ENCODE results near the gene ZSWIM4. TPM values are rescaled to one million over a fixed set of nuclear protein-coding genes. Genes with fewer than 3 reads are reported as not detected.

The ZSWIM4 gene
- polyA plus RNA-seq, 2 of the 4 experiments (the other 2 are of a cell fraction), result 1.6 to 3.4 TPM

GRCh38 chr19:13794398-13794756 is 866 bp upstream of the ZSWIM4 start:
- peak overlapping the region; percentile 75 to 94; a peak in 5 of 6 replicates for H3K27ac ChIP-seq
- ATAC-seq (no peak; a peak in 1 of 6 replicates), FAIRE-seq (no peak), DNase-seq (ENCODE audit: low read depth in 1 of 2, low spot score in 1 of 2) (peak in 1 of 2 experiments; percentile 36)
- no peaks in the 10 kb centered on the region for H3K9me3 ChIP-seq
- TF ChIP-seq POLR2AphosphoS2 (conservative IDR thresholded peaks at IDR 0.05; ENCODE audit: low read length), result no peak
- no peak for TF ChIP-seq RAD21 (conservative IDR thresholded peaks at IDR 0.05 in 1 of 2, IDR thresholded peaks at IDR 0.05 in 1 of 2)
- no peak for TF ChIP-seq HDAC2 (IDR thresholded peaks at IDR 0.05)
- no peak for TF ChIP-seq JUN (IDR thresholded peaks at IDR 0.05)
- TF ChIP-seq REST (IDR thresholded peaks at IDR 0.05), result no peak
- no peak for TF ChIP-seq ESRRA (IDR thresholded peaks at IDR 0.05; ENCODE audit: borderline replicate concordance, low read length)
- WGBS (ENCODE audit: missing lambda C conversion rate), result 5% methylated on average over 8 of the region's 8 CpGs
- peaks cover 27% of the 10 kb centered on the region for H3K4me1 ChIP-seq
- CTCF ChIA-PET, result interaction anchor here (1.7 to 5.7 kb wide), 2 partner anchors 68 to 829 kb away, joined by 3 to 40 read pairs; no protein-coding TSS in a partner anchor
- POLR2A ChIA-PET, result interaction anchor here (0.7 to 2.2 kb wide), 5 partner anchors 47 to 181 kb away, joined by 5 to 11 read pairs (median 9); a partner anchor contains a TSS
- peak overlapping the region; percentile 75 for H3K4me2 ChIP-seq
- H3K4me3 ChIP-seq, result peak overlapping the region; percentile 63

GRCh38 chr19:13795595-13796300 is 505 bp downstream of the ZSWIM4 start:
- ChIA-PET CTCF (interaction anchor here (0.9 to 5.7 kb wide), 12 partner anchors 10 to 831 kb away, joined by 3 to 40 read pairs (median 4); no protein-coding TSS in a partner anchor), POLR2A (interaction anchor here (0.6 to 2.2 kb wide), 7 partner anchors 21 to 66 kb away, joined by 3 to 11 read pairs (median 7); partner anchors contain the start of gene C19orf53)
- Histone ChIP-seq H3K9me3 (no peaks in the 10 kb centered on the region), H3K4me1 (peaks cover 27% of the 10 kb centered on the region), H3K27ac (peak overlapping the region; percentile 96 to 97), H3K4me2 (peak overlapping the region; percentile 99), H3K4me3 (peak overlapping the region; percentile 99)
- no peak for FAIRE-seq
- DNase-seq (ENCODE audit: low read depth in 1 of 2, low spot score in 1 of 2), result peak; percentile 20 to 23
- WGBS (ENCODE audit: missing lambda C conversion rate), result 0% methylated on average over 8 of the region's 42 CpGs
- peak; percentile 13 to 42 for ATAC-seq
- TF ChIP-seq CBX2 (IDR thresholded peaks at IDR 0.05; ENCODE audit: borderline replicate concordance, low read depth) (no peak), FOXS1 (CRISPR knock-in tag; IDR thresholded peaks at IDR 0.05) (no peak), RNF2 (IDR thresholded peaks at IDR 0.05; ENCODE audit: borderline replicate concordance, low read depth) (no peak), MYC (IDR thresholded peaks at IDR 0.05; ENCODE audit: borderline replicate concordance, low read length) (no peak), ZSCAN20 (CRISPR knock-in tag; IDR thresholded peaks at IDR 0.05) (no peak), NFE2L2 (conservative IDR thresholded peaks at IDR 0.05; ENCODE audit: low read length) (no peak), HEYL (CRISPR knock-in tag; IDR thresholded peaks at IDR 0.05) (no peak), PHF8 (IDR thresholded peaks at IDR 0.05; ENCODE audit: borderline replicate concordance, low read depth) (no peak; the same call in 1 of the 2 replicates), POLR2A (IDR thresholded peaks at IDR 0.05; ENCODE audit: low read length) (no peak), RAD21 (conservative IDR thresholded peaks at IDR 0.05 in 1 of 2, IDR thresholded peaks at IDR 0.05 in 1 of 2) (no peak), BHLHE40 (IDR thresholded peaks at IDR 0.05; ENCODE audit: low read depth, low read length) (no peak), ZC3H11A (IDR thresholded peaks at IDR 0.05) (no peak), GATA3 (IDR thresholded peaks at IDR 0.05; ENCODE audit: borderline replicate concordance) (no peak), MAZ (IDR thresholded peaks at IDR 0.05; ENCODE audit: borderline replicate concordance, low read depth, low read length) (no peak), HOXA7 (CRISPR knock-in tag; IDR thresholded peaks at IDR 0.05) (no peak)

Measured in A549 (cell line).